Parathyroid adenoma (tissue), 2 donors: ENCODE data around the gene CEP85L.

Source experiments
- H2AFZ ChIP-seq: fragments of 300-600 bp; sonication (generic); one replicate; pipeline ENCODE4 v1.7.0; 2017; ENCODE audit warnings: antibody characterized with exemption, mild to moderate bottlenecking
- H3K27ac ChIP-seq: fragments of 300-600 bp; sonication (generic); one replicate; pipeline ENCODE4 v1.7.0; 2017
- H3K27me3 ChIP-seq: fragments of 300-600 bp; sonication (generic); one replicate; pipeline ENCODE4 v1.7.0; 2017; ENCODE audit warnings: low read length; ENCODE audit not compliant: control insufficient read depth, insufficient read depth
- H3K36me3 ChIP-seq: fragments of 300-600 bp; sonication (generic); one replicate; pipeline ENCODE4 v1.7.0; 2017; ENCODE audit warnings: low read length; ENCODE audit not compliant: control insufficient read depth, insufficient read depth
- H3K4me1 ChIP-seq: fragments of 300-600 bp; sonication (generic); one replicate; pipeline ENCODE4 v1.7.0; 2017; ENCODE audit warnings: control low read depth
- H3K4me2 ChIP-seq: fragments of 300-600 bp; sonication (generic); one replicate; pipeline ENCODE4 v1.7.0; 2017; ENCODE audit warnings: low read length
- H3K4me3 ChIP-seq: fragments of 300-600 bp; sonication (generic); one replicate; pipeline ENCODE4 v1.7.0; 2017; ENCODE audit warnings: low read depth, low read length
- H3K79me2 ChIP-seq: fragments of 300-600 bp; sonication (generic); one replicate; pipeline ENCODE4 v1.7.0; 2017; ENCODE audit warnings: control low read depth
- H3K9ac ChIP-seq: fragments of 300-600 bp; sonication (generic); one replicate; pipeline ENCODE4 v1.7.0; 2017; ENCODE audit warnings: mild to moderate bottlenecking
- H3K9me3 ChIP-seq: fragments of 300-600 bp; sonication (generic); one replicate; pipeline ENCODE4 v1.7.0; 2017; ENCODE audit warnings: low read length; ENCODE audit not compliant: control insufficient read depth
- TF ChIP-seq, protein P1 (sequence below): fragments of 300-600 bp; sonication (generic); IDR thresholded peaks from one replicate; pipeline ENCODE4 v1.7.0; 2017; ENCODE audit warnings: antibody characterized with exemption, mild to moderate bottlenecking
- donor health status: primary hyperparathyroidism.

The CEP85L gene

DNA sequence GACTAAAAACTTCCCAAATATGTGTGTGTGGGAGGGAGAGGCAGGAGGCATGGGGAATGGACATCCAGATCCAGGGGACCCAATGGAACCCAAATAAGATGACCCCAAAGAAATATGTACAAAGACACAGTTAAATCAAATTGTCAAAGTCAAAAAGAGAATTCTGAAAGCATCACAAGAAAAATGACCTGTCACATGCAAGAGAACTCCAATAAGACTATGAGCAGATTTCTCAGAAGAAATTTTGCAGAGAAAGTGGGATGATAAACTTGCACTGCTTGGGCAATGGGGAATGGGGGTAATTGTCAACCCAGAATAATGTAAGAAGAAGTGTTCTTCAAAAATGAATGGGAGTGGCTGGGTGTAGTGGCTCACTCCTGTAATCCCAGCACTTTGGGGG is 162.8 kb downstream of the CEP85L start:
- no peak overlapping the region for H3K27ac ChIP-seq
- H3K79me2 ChIP-seq, result no peaks in the 10 kb centered on the region
- H3K4me2 ChIP-seq, result no peak overlapping the region
- H3K36me3 ChIP-seq, result no peaks in the 10 kb centered on the region
- TF ChIP-seq, protein P1, sequence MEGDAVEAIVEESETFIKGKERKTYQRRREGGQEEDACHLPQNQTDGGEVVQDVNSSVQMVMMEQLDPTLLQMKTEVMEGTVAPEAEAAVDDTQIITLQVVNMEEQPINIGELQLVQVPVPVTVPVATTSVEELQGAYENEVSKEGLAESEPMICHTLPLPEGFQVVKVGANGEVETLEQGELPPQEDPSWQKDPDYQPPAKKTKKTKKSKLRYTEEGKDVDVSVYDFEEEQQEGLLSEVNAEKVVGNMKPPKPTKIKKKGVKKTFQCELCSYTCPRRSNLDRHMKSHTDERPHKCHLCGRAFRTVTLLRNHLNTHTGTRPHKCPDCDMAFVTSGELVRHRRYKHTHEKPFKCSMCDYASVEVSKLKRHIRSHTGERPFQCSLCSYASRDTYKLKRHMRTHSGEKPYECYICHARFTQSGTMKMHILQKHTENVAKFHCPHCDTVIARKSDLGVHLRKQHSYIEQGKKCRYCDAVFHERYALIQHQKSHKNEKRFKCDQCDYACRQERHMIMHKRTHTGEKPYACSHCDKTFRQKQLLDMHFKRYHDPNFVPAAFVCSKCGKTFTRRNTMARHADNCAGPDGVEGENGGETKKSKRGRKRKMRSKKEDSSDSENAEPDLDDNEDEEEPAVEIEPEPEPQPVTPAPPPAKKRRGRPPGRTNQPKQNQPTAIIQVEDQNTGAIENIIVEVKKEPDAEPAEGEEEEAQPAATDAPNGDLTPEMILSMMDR, result no peak
- H2AFZ ChIP-seq, result no peak overlapping the region
- no peaks in the 10 kb centered on the region for H3K4me1 ChIP-seq
- H3K27me3 ChIP-seq, result no peaks in the 10 kb centered on the region
- no peaks in the 10 kb centered on the region for H3K9me3 ChIP-seq
- H3K9ac ChIP-seq, result no peak overlapping the region
- H3K4me3 ChIP-seq, result no peak overlapping the region

GRCh38 chr6:118485601-118486550 is 165.5 kb downstream of the CEP85L start:
- Histone ChIP-seq H3K27ac (no peak overlapping the region), H3K79me2 (no peaks in the 10 kb centered on the region), H3K27me3 (no peaks in the 10 kb centered on the region), H2AFZ (no peak overlapping the region), H3K9ac (no peak overlapping the region), H3K4me3 (no peak overlapping the region), H3K9me3 (no peaks in the 10 kb centered on the region), H3K4me2 (no peak overlapping the region), H3K36me3 (no peaks in the 10 kb centered on the region), H3K4me1 (no peaks in the 10 kb centered on the region)
- TF ChIP-seq, protein P1, result no peak

GRCh38 chr6:118476551-118476950 is 174.8 kb downstream of the CEP85L start:
- Histone ChIP-seq H2AFZ (no peak overlapping the region), H3K9me3 (no peaks in the 10 kb centered on the region), H3K27me3 (no peaks in the 10 kb centered on the region), H3K79me2 (no peaks in the 10 kb centered on the region), H3K9ac (no peak overlapping the region), H3K27ac (no peak overlapping the region), H3K36me3 (no peaks in the 10 kb centered on the region), H3K4me3 (no peak overlapping the region), H3K4me2 (no peak overlapping the region), H3K4me1 (no peaks in the 10 kb centered on the region)
- TF ChIP-seq, protein P1, result no peak

DNA sequence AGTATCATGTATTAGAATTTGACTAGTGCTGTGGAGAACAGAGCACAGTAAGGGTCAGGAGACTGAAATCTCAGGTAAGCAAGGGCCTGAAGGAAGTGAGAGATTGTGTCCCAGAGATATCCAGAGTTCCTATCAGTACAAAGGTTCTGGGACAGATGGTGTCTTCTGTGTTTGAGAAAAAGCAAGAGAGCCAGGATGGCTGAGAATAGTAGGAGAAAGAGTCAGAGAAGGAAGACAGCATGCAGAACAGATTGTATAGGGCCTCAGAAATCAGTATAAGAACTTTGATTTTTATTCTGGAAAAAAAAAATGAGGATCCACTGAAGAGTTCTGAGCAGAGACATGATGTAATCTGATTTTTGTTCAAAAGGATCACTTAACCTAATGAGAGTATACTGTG is 178.1 kb downstream of the CEP85L start:
- no peak overlapping the region for H3K9ac ChIP-seq
- H3K4me1 ChIP-seq, result peaks cover 5% of the 10 kb centered on the region
- H3K9me3 ChIP-seq, result no peaks in the 10 kb centered on the region
- no peak overlapping the region for H3K27ac ChIP-seq
- no peaks in the 10 kb centered on the region for H3K36me3 ChIP-seq
- TF ChIP-seq, protein P1, result no peak
- H3K4me2 ChIP-seq, result no peak overlapping the region
- H3K4me3 ChIP-seq, result no peak overlapping the region
- no peaks in the 10 kb centered on the region for H3K79me2 ChIP-seq
- no peaks in the 10 kb centered on the region for H3K27me3 ChIP-seq
- H2AFZ ChIP-seq, result no peak overlapping the region

DNA sequence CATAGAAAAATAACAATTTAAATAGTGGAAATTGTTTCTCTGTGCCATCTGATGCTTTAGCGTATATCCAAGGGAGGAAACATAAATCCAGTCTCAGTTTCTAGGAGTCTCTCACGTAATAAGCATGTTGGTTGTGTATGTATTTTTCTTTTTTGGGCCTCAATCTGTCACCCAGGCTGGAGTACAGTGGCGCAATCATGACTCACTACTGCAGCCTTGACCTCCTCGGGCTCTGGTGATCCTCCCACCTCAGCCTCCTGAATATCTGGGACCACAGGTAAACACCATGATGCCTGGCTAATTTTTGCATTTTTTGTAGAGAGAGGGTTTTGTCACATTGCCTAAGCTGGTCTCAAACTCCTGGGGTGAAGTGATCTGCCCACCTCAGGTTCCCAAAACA is 181.9 kb downstream of the CEP85L start:
- TF ChIP-seq, protein P1, result no peak
- Histone ChIP-seq H3K79me2 (no peaks in the 10 kb centered on the region), H2AFZ (no peak overlapping the region), H3K4me2 (no peak overlapping the region), H3K27me3 (no peaks in the 10 kb centered on the region), H3K4me1 (peaks cover 5% of the 10 kb centered on the region), H3K27ac (no peak overlapping the region), H3K36me3 (no peaks in the 10 kb centered on the region), H3K9ac (no peak overlapping the region), H3K9me3 (no peaks in the 10 kb centered on the region), H3K4me3 (no peak overlapping the region)
